Suppressor macrophage (primary cell): ENCODE data around the gene SGO1.
A peak's percentile ranks its signal among the peaks of the same experiment; 100 is the strongest.
"Not testable (repeated sequence)": the region's sequence is repeated elsewhere in the genome, so short reads cannot be mapped to it uniquely, and the experiment has no call there.

Source experiments
- DNase-seq, 4 experiments: peaks; one replicate each; pipeline ENCODE4 v3.0.0-alpha.2; 2020 to 2022
- total RNA-seq, 17 experiments: gene quantifications; one replicate each; lab custom pipeline; 2026; ENCODE audit warnings: mixed read lengths in 6 of 17, inconsistent platforms in 3 of 17; lab: John Stamatoyannopoulos, UW

SGO1 gene
- total RNA-seq, result 1.8 to 12.3 (median 5.6) reads per million in 17 experiments

DNA sequence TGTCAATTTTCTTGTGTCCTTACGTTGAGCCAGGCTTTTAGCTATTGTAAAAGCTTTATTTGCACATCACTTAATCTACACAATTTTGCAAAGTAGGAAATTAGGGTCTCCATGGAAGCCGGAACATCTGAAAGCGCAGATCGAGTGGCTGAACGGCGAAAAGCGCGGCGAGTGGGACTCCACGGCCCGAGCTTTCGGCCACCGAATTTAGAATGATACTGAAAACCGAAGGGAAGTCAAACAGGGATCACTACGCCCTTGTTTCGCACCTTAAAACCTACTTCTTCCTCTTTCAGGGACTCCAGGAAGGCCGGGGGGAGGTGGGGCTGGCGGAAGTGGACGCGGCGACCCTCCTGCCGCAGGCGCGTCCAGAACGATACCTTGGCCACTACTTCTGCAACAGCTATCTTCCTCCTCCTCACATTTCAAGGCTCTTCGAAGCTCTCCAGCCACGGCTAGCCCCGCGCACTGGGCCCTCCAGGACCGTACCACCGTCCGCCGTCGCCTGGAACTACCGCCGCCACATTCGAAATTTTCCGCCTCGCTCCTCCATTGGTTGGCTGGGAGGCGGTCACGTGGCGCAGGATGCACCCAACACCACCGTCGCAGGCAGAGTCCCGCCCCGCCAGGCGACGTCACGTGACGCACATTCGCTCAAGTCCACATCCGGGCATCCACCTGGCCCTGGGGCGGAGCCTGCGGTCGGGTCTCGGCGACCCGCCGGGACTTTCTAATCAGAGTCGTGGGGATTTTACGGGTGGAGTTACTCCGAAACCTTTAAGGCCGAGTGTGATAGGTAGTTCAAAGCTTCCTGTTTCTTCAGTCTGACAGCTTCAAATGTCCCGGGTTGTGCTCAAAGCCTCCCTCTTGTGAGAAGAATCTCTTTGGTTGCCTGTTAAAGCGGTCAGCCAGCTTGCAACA lies at the start of gene SGO1:
SGO1 (minus strand) TSS at position 528 of the 921 bp plus-strand sequence. CDS start 2,179 bp downstream, outside the sequence.
- peak; percentile 99 for DNase-seq

DNA sequence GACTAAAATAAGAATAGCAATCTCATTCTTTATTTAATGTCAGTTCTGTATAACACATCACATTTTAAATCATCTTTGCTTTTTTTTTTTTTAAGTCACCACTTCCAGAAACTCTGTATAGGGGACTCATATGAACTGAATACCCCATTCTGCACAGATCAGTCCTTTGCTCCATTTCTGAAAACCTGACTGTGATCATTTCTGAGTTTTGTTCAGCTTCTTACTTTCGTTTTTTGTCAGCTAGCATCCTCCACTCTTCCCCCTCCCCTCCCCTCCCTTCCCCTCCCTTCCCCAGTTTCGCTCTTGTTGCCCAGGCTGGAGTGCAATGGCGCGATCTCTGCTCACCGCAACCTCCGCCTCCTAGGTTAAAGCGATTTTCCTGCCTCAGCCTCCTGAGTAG lies 49.8 kb upstream of the SGO1 start:
- no peak for DNase-seq

DNA sequence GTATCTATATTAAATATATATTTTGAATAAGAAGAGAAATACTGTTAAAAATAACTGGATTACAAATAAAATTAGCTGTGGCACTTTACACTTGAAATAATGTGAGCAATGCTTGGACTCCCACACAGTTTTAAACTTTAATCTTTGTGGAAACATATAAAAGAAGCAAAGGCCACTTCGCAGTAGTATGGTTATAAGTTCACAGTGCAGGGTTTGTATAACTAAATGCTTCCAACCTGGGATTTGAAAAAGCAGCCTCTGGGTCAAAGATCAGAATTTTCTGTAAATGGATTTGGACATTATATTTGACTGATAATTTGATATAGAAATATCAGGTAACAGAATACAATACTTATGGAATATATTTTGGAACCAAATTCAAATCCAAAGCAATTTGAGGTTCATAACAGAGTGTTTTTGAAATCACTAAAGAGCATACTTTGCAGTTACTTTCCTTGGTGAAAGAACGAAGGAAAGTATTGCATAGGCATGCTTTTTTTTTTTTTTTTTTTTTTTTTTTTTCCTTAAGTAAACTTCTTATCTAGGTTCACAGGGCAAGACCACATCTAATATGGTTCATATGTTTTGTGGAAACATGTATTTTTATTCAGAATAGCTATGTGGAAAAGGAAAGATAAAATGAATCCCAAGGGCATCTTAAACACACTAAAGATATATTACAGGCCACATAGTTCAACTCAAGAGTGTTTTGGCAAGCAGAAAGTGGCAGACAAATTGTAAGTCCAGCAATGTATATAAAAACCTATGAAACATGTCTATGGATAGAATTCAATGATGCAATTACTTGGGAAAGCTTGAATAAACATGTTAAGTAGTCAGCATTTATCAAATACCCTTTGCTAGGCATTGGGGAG lies 47.1 kb upstream of the SGO1 start:
- no peak for DNase-seq

DNA sequence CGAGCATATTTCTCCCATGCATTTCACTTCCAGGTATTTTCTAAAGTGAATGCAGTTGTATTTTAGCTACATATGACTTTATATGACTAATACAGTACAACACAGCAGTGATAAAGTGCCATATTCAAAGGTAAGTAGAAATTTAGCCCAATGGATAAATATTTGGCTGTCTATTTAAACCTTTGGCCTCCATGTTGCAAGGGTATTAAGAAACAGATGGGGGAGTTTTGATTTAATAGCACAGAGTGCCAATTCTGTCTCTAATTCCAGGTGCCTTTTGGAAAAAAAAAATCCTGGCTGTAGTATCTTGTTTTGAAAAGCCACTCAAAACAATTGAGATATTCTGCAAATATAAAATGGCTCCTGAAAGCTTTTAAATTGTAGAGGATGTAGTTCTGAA lies 44.9 kb upstream of the SGO1 start:
- DNase-seq, result no peak

DNA sequence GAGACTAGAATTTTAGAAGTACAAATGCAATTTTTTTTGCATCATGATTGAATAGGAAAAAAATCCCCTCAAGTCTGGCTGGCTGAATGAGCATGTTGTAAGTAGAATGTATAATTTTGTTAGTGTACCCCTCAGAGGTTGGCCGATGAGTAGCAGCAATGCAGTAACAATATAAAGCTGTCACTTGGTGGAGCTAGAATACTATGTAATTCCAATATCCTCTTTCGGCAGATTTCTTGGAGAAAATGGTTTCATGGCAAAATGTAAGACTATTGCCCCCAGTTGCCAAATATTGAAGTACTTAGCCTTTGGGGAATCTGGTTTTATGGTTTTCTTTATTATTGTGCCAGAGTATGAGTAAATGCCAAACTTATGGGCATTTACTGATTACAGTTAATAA lies 39.8 kb upstream of the SGO1 start:
- peak in 2 of 4 experiments; percentile 10 to 33 for DNase-seq

DNA sequence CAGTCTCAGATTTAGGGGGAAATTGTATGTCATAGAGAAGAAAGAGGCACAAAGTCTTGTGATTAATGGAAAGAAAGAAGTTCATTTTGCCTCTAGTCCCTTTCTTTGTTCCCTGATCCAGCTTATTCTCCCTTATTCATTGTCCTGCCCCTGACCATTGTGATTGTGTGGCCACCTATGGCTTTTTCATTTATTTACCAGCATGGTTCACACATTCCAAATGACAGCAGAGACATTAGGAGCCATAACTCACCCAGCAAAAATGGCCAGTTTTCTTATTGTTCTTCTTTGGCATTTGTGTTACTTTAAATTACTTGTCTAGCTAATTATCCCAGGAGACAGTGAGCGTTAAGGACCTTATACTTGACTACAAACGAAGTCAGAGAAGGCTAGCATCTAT lies 36.3 kb upstream of the SGO1 start:
- no peak for DNase-seq

DNA sequence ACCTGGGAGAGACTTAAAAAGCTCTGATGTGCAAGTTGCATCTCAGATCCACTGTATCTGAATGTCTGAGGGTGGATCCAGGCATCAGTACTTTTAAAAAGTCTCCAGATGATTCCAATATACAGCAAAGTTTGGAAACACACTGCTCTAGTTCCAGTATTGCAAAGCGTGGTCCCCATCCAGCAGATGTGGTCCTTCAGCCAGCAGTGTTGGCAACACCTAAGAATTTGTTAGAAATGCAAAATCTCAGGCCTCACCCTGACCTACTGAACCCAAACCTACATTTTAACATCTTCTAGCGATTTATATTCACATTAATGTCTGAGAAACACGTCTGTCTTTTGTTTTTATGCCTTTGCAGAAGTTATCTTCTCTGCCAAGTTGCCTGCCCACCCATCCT lies 32.2 kb upstream of the SGO1 start:
- DNase-seq, result no peak

DNA sequence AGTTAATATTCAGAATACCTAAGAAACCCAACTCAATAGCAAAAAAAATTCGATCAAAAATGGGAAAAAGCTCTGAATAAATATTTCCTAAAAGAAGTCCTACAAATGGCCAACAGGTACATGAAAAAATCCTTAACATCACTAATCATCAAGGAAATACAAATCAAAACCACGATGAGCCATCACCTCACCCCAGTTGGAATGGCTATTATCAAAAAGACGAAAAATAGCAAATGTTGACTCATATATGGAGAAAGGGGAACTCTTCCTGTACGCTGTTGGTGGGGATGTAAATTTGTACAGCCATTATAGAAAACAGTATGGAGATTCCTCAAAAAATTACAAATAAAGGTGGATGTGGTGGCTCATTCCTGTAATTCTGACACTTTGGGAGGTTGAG lies 29.6 kb upstream of the SGO1 start:
- no peak for DNase-seq

DNA sequence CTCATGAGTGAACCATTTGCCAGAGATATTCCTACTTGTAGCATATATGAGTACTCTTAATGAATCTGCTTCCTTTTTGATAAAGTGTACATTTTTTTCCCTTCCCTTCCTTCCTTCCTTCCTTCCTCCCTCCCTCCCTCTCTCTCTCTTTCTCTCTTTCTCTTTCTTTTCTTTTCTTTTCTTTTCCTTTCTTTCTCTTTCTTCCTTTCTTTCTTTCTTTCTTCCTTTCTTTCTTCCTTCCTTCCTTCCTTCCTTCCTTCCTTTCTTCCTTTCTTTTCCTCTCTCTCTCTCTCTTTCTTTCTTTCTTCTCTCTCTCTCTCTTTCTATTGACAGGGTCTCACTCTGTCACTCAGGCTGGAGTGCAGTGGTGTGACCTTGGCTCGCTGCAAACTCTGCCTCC lies 27.5 kb upstream of the SGO1 start:
- not testable (repeated sequence) for DNase-seq

DNA sequence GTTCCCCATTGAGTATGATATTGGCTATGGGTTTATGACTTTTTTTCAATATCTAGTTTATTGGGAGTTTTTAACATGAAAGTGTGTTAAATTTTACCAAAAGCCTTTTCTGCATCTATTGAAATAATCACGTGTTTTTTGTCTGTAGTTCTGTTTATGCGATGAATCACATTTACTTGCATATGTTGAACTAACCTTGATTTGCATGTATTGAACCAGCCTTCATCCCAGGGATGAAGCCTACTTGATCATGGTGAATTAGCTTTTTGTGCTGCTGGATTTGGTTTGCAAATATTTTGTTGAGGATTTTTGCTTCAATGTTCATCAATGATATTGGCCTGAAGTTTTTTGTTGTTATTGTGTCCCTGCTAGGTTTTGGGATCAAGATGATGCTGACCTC lies 21.9 kb upstream of the SGO1 start:
- DNase-seq, result not testable (repeated sequence)

DNA sequence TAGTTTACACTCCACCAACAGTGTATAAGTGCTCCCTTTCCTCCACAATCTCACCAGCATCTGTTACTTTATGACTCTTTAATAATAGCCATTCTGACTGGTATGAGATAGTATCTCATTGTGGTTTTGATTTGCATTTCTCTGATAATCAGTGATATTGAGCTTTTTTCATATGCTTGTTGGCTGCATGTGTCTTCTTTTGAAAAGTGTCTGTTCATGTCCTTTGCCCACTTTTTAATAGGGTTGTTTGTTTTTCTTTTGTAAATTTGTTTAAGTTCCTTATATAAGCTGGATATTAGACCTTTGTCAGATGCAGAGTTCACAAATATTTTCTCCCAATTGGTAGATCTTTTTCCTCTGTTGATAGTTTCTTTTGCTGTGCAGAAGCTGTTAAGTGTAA lies 19.9 kb upstream of the SGO1 start:
- not testable (repeated sequence) for DNase-seq

DNA sequence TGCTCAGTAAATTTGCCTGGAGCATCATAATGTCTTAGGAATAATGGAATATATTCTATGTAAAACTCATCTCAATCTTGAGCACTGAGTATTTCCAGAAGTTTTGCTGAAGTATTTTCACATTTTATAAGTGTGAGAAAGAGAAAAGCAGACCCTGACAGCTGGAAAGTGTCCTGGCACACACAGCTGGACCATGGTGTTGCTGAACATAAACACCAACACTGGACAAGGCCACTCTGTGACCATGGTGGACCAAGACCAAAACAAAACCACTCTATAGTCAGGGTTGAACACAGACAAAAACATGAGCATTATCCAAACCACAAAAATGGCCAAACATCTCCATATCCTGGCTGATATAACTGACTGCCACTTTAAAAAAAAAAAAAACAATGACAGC lies 15.1 kb upstream of the SGO1 start:
- DNase-seq, result no peak

DNA sequence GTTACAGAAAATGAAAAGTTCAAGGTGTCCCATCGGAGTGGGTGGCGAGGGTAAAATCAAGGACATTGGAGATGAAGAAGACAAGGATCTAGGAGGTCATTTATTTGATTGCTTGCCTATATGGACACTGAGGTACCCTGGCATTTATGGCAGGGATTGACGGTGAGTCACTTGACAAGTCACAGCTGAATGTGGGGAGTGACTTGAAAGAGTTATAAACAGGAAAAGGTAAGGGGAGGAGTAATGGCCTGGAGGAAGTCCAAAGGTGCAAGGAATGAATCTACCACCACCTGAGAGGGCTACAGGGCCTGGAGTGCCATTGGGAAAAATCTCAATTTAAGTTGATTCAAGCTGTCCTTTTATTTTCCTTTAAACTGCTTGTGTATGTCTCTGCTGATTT lies 11.8 kb upstream of the SGO1 start:
- no peak for DNase-seq

DNA sequence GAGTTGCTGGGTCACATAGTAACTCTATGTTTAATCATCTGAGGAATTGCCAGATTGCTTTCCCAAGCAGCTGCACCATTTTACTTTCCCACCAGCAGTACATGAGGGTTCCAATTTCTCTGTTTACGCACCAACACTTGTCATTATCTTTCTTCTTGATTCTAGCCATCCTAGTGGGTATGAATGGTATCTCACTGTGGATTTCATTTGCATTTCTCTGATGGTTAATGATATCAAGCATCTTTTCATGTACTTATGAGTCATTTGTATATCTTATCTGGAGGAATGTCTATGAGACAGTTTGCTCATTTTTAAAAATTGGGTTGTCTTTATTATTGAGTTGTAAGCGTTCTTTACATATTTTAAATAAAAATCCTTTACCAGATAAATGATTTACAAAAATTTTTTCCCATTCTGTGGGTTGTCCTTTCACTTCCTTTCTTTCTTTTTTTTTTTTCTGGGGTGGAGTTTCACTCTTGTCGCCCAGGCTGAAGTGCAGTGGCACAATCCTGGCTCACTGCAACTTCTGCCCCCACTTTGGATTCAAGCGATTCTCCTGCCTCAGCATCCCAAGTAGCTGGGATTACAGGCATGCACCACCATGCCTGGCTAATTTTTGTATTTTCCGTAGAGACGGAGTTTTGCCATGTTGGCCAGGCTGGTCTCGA lies 8.9 kb upstream of the SGO1 start:
- DNase-seq, result no peak

DNA sequence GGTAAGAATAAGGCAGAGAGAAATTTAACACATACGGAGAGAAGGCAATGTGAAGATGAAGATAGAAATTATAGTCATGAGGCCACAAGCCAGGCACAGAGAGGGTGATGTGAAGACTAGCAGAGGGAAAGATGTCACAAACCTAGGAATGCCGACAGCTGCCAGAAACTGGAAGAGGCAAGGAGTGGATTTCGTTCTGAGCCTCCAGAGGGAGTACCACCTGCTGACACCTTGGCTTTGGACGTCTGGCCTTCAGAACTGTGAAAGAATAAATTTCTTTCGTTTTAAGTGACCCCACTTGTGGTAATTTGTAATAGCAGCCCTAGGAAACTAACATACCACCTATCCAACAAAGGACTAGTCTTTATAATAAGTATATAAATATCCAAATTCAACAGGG lies 5.0 kb upstream of the SGO1 start:
- DNase-seq, result no peak

DNA sequence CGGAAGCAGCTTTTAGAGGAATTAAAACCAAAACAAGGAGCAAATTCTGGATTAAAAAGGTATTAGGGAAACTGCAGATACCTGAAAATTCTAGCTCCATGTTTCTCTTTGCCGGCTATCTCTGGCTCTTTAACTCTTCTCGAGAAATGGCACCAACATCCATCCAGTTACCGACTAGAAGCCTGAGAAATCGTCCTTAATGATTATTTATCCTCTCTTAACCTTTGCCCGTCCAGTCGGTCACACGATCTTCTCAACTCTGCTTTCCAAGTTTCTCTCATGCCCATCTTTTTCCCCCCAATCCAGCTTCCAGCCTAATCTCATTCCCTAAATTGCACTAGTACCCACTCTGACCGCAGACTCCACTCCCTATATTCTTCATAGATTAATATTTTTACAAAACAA lies 596 bp upstream of the SGO1 start:
- peak in 1 of 4 experiments; percentile 10 for DNase-seq

DNA sequence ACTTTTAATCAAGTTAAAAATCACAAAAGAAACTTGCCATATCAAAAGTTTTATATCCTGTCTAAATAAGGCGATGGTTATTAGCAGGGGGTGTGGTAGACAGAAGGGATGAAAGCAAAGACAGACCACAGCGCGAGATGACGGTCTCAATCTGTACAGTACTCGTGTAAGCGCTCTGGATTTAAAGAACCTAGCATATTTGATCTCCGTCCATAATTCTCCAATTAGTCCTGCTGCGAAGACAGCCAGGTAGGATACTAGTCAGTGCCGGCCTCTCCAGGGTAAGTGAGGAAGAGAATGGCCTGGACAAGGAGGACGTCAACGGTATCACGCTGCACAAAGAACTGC lies 701 bp downstream of the SGO1 start:
- DNase-seq, result peak in 2 of 4 experiments; percentile 6 to 12

DNA sequence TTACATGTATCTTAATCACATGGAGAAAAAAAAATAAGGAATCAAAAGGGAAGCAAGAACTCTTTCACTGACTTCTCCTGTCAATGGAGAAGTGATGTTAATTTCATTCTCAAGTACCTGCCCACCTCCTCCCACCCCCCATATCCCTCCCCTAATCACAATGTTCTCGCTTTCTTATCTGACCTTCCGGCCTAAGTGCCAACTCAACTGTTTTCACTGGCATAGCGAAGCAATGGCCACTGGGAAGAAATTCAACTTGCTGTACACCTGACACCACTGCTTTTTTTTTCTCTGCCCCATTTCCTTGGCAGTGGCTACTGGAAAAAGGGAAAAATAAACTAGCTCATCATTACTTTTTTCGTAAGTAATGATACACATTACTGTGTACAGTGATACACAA lies 3.8 kb downstream of the SGO1 start:
- DNase-seq, result no peak

DNA sequence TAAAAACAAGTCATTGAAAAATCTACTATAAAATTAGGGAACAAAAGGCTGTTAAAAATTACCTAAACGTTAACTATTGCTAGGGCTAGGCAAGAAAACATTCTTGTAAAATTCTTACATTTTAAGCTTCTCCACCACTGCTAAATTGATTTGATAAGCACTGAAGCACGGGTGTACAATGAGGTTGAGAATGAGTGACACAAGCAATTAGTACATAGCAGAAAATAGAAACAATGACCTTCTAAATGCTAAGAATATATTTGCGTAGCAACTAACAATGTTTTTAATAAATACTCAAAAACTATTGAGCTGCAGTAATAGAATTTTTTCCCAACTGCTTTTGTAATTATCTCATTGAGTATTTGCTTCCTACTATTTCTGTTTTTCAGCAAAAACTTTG lies 4.7 kb downstream of the SGO1 start:
- no peak for DNase-seq

DNA sequence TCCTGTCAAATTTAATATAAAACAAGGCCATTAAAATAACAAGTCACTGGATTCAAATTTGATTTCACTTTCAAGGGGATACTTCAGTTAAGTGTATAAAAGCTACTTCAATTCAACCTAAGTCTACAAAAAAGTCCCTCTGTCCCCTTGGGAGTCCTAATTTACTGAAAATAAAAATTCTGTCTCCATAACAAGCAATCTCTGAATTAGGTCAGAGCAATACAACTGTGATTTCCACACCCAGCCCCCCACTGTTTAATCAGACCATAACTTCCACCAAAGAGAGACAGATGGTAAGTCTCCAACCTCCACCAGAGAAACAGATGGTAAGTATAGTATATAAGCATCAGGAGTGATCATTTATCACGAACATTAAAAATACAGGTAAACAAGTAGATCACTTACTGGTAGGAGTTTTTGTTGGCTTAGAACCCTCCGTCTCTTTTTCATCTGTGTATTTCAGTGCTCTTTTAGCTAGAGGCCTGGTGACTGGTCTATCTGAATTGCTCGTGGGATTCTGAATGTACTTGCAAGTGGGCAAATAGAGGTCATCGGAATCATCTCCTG lies 12.1 kb downstream of the SGO1 start:
- DNase-seq, result no peak

DNA sequence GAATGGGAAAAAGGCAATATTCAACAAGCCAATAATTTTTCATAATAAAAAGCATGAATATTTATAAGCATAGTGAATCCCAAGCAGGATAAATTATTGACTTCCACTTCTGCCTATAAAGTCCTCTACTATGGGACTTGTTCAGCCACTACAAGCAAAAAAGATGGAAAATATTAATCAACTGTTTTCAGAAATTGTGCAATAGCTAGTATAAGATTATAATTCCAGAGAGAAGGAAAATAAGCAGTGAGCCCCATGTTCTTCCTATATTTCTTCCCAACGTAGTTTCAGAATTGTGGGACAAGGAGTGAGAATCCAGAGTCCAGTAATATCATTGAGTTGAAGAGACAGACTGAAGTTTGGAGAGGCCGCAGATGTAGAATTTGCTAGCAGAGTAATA lies 24.3 kb downstream of the SGO1 start:
- no peak for DNase-seq

DNA sequence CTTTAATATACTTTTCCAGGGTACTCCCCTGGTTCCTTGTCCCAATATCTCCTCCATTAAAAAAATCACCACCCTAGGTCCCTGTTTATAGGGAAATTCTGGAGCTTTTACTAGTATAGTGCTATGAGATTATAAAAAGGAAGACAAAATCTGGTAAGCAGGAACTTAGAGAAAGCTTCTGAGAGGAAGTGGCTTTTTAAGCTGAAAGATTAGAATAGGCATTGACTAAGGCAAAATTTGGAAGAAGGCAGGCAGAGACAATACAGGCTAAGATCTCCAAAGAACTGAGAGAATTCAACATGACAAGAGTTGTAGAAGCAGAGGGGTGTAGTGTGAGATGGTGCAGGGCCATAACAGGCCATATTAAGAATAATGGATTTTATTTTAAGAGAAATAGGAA lies 25.8 kb downstream of the SGO1 start:
- DNase-seq, result peak in 3 of 4 experiments; percentile 9 to 59 (median 44)

DNA sequence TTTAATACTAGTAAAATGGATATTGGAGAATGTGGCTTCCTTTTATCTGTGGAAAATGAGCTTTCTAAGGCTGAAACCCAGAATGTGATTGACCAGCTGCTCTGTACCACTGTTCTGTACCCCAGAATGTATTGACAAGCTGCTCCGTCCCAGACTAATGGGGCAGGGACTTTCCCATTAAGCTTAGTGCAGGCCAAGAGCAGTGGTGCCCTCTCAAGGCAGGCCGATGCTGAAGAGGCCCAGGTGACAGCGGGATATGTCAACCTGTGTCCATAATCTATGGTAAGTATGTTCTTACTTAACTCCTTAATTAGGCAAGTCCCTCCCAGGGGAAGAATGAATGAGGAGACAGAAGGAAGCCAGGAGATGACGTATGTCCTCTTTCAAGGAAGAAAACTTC lies 31.1 kb downstream of the SGO1 start:
- DNase-seq, result no peak
